GM13977 (cell line): ENCODE measurements around the gene GRK5.

ENCODE experiments used
- DNase-seq: peaks from one replicate; pipeline ENCODE4 v3.0.0; 2012; ENCODE audit warnings: low spot score
- in situ Hi-C: fragments of 300-500 bp; cut with MboI; formaldehyde crosslinking; loops from one replicate; pipeline ENCODE4 v1.12.0; 2022; ENCODE audit warnings: low sequenced_read_pairs, low pct_unique_long_range_greater_than_20kb, mixed read lengths, inconsistent platforms; ENCODE audit not compliant: unreplicated experiment
- TF ChIP-seq, protein P1 (sequence below): IDR thresholded peaks from 2 replicates; pipeline ENCODE4 v1.5.1; 2012; ENCODE audit warnings: mild to moderate bottlenecking, control low read depth; ENCODE audit not compliant: insufficient read depth; ENCODE audit errors: extremely low read depth, missing control alignments

Gene GRK5

DNA sequence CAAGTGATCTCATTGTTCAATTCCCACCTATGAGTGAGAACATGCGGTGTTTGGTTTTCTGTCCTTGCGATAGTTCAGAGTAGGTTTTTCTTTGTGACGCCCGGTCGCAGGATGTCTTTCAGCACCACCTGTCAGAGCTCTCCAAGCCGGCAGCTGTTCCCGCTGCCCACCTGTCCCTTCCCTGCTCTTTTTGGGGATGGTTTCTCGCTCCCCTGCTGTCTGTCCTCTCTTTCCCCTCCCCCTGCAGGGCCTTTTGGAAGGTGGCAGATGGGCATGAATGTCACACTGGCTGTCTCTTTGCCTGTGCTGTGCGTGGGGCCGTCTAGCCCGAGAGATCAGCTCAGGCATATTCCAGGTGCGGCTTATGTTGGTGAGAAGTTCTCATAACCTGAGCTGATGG, 137.0 kb downstream of the GRK5 start:
- no peak for DNase-seq
- in situ Hi-C loops = no loop called here
- TF ChIP-seq, protein P1, sequence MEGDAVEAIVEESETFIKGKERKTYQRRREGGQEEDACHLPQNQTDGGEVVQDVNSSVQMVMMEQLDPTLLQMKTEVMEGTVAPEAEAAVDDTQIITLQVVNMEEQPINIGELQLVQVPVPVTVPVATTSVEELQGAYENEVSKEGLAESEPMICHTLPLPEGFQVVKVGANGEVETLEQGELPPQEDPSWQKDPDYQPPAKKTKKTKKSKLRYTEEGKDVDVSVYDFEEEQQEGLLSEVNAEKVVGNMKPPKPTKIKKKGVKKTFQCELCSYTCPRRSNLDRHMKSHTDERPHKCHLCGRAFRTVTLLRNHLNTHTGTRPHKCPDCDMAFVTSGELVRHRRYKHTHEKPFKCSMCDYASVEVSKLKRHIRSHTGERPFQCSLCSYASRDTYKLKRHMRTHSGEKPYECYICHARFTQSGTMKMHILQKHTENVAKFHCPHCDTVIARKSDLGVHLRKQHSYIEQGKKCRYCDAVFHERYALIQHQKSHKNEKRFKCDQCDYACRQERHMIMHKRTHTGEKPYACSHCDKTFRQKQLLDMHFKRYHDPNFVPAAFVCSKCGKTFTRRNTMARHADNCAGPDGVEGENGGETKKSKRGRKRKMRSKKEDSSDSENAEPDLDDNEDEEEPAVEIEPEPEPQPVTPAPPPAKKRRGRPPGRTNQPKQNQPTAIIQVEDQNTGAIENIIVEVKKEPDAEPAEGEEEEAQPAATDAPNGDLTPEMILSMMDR = no peak

DNA sequence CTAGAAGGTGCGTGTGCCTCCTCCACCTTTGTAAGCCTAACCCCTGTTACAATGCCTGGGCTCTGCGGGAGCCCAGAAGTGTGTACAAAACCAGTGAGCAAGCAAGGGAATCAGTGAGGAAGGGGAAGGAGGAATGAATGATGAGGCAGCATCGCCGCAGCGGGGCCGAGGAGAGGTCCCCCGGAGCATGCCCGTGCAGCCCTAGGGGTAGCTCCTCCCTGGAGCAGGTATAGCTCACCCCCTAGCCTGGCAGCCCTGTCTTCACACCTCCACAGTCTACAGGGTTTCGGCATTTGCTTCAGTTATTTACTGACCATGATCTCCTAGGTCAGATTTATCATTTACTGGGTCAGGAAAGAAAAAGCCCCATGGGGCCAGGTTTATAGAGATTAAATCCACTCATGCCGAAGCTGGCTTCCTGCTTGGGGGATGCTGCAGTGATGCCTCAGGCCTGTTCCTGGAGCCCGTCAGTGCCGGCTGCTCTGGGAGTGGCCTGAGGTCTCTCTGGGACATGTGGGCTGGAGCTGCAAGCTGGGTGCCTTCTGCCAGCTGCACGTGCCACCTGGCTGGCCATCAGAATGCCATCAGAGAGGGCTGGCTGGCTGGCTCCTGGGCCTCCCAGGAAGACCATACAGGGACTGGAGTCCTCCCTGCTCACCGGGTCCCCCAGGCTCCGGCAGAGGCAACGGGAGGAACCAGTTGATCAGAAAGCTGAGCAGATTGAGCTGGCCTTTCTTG, 138.9 kb downstream of the GRK5 start:
- no peak for DNase-seq
- TF ChIP-seq, protein P1 = no peak

DNA sequence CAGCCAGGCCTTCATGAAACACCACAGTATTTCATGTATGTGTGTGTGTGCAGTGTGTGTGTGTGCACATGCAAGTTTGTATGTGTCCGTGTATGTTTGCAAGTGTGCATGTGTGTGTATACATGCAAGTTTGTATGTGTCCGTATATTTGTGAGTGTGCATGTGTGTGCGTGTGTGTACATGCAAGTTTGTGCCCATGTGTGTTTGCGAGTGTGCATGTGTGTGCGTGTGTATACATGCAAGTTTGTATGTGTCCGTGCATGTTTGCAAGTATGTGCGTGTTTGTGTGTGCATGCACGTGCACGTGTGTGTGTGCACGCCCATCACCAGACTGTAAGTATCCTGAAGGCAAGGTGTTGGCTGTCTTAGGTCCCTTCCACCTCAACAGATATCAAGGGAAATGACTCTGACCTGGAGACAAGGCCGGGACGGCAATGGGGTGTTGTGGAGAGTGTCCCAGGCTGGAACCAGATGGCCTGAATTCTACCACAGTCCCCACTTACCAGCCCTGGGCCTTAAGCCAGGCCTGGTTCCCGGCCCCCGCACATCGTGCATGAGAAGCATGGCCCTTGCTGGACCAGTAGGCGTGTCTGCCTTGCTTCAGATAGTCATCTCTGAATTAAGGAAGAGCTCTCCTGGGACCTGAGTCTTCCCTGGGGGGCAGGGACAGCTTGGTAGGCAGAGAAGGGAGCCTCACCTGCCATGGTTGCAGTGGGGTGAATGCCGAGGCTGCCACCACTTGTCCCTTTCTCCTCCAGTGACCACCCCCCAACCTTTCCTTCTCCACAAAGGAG, 140.0 kb downstream of the GRK5 start:
- TF ChIP-seq, protein P1 = no peak
- no peak for DNase-seq
- in situ Hi-C loops = no loop called here

More for the DNA sequence above, 138.9 kb downstream of the GRK5 start:
- in situ Hi-C loops = no loop called here

DNA sequence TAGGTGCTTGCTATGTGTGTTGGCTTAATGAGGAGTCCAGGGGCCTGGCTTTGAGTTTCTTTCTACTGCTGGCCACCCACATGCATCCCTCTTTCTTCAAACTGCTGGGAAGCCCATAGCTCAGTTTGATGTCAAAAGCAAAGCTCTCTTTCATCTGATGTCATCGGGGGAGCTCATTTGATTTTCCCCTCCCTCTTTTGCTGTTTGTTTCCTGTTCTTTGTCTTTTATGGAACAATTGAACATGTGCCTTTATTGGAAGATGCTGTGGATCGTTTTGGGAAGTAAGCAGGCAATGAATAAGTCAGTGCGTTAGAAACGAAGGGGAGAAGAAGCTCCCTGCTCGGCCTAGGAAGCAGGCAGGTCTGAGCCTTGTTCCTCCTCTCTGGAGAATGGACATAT, 140.7 kb downstream of the GRK5 start:
- in situ Hi-C loops = no loop called here
- TF ChIP-seq, protein P1 = no peak
- no peak for DNase-seq

DNA sequence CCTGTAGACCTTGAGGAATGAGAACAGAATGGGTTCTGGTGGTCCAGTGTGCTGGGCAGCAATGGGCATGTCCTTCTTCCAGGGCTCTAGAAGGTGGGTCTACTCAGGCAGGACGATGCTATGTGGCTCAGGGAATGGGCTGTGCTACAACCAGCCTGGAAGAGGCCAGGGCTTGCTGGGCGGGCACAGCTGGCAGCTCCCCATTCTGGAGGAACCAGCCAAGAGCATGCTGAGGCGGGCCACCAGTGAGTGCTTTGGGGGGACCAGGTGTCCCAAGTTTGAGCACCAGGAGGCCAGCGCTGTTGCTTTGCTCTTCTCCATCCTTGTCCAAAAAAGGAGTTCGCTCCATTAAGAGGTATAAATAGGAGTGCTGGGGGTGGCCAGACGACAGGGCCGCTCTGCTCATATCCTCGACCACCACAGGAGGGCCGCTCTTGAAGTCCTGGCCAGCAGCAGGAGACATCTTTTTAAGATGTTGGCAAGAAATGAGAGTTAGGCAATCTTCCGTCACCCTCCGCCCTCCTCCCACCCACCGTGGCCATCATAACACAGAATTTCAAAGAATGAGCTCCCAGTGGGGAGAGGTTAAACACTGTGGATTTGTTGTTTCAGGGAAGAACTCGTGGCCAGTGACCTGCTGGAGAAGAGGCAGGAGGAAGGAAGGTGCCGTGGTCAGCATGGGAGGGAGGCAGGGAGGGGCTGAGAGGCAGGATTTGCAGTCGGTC, 141.3 kb downstream of the GRK5 start:
- no peak for DNase-seq
- TF ChIP-seq, protein P1 = no peak
- in situ Hi-C loops = no loop called here

DNA sequence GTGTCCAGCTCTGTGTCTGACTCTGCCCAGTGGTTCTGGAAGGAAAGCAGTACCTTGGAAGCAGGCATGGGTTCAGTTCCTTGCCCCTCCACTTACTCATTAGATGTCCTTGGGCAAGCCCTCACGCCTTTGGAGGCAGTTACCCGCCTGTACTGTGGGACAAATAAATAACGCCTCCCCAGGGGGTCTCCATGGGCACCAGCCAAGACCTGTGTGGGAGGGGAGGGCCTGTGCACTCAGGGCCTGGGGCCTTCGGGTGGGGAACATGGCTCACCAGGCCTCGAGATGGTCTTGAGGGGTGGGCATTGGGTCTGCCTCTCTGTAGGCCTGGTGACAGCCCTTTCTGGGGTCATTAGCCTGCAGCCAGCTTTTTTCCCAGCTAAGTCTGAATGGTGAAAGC, 142.0 kb downstream of the GRK5 start:
- DNase-seq = no peak
- TF ChIP-seq, protein P1 = no peak
- in situ Hi-C loops = no loop called here
